ENCODE measurements around the gene ADGRB3. TPM values are rescaled to one million over a fixed set of nuclear protein-coding genes. Genes with fewer than 3 reads are reported as not detected.

Gene ADGRB3
- total RNA-seq, 1 experiment from 2014 or later: 7.7 TPM

DNA sequence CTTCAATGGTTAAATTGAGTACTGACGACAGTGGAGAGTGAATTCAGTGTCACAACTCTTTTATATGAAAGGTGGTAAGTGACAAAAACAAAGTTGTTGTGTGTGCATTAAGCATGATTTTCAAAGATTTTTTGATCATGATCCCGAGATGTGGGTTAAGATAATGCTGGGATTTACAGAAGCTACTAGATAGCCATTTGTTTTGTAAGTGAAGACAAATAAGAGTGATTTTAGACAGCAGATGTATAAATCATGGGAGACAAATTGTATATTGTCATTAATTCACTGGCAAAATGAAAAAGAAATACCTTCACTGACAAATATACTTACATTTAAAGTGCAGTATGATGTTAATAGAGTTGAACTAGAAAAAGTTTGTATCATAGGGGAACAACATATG, 6.1 kb downstream of the ADGRB3 start:
- peaks cover 72% of the 10 kb centered on the region for H3K4me1 ChIP-seq (ENCODE audit: insufficient read depth, low read length, poor library complexity, severe bottlenecking)
- BruUV-seq (replicated peaks): no TSS peak
- intact Hi-C loops (cut with micrococcal nuclease; ENCODE audit: unreplicated experiment): loop anchor here (5.0 kb wide), 1 partner anchor 66 kb away; no protein-coding TSS in a partner anchor

GRCh38 chr6:68642081-68642480, 7.0 kb downstream of the ADGRB3 start:
- BruUV-seq (replicated peaks): no TSS peak
- Histone ChIP-seq H3K4me3 (ENCODE audit: low read depth, low read length, poor library complexity, severe bottlenecking) (no peak overlapping the region), H3K4me1 (ENCODE audit: insufficient read depth, low read length, poor library complexity, severe bottlenecking) (peaks cover 68% of the 10 kb centered on the region), H3K27ac (ENCODE audit: low read depth, low read length, poor library complexity, severe bottlenecking) (no peak overlapping the region), H3K9me3 (ENCODE audit: low read depth, low read length, poor library complexity, severe bottlenecking) (no peaks in the 10 kb centered on the region), H3K27me3 (replicated peaks; ENCODE audit: insufficient read depth, low read depth, low read length, poor library complexity) (no peaks in the 10 kb centered on the region), H3K36me3 (ENCODE audit: insufficient read depth, low read length, poor library complexity, severe bottlenecking) (no peaks in the 10 kb centered on the region)
- TF ChIP-seq EZH2 (IDR thresholded peaks at IDR 0.05; ENCODE audit: borderline replicate concordance, low read depth, low read length, poor library complexity, severe bottlenecking): no peak
- TF ChIP-seq CTCF (conservative IDR thresholded peaks at IDR 0.05; ENCODE audit: low read depth, low read length): no peak
- CTCF ChIA-PET: no interaction called here
- DNase-seq (ENCODE audit: low spot score): no peak
- POLR2A ChIA-PET (ENCODE audit: low non-redundant PET): no interaction called here
- intact Hi-C loops (cut with micrococcal nuclease; ENCODE audit: unreplicated experiment): loop anchor here (5.0 kb wide), 1 partner anchor 65 kb away; no protein-coding TSS in a partner anchor

More for the DNA sequence above, 6.1 kb downstream of the ADGRB3 start:
- no peak for TF ChIP-seq CTCF (conservative IDR thresholded peaks at IDR 0.05; ENCODE audit: low read depth, low read length)
- no peak for TF ChIP-seq EZH2 (IDR thresholded peaks at IDR 0.05; ENCODE audit: borderline replicate concordance, low read depth, low read length, poor library complexity, severe bottlenecking)
- ChIA-PET CTCF (no interaction called here), POLR2A (ENCODE audit: low non-redundant PET) (no interaction called here)
- no peaks in the 10 kb centered on the region for H3K36me3 ChIP-seq (ENCODE audit: insufficient read depth, low read length, poor library complexity, severe bottlenecking)
- H3K9me3 ChIP-seq (ENCODE audit: low read depth, low read length, poor library complexity, severe bottlenecking): no peaks in the 10 kb centered on the region
- no peaks in the 10 kb centered on the region for H3K27me3 ChIP-seq (replicated peaks; ENCODE audit: insufficient read depth, low read depth, low read length, poor library complexity)
- no peak for DNase-seq (ENCODE audit: low spot score)
- peak overlapping the region; percentile 41 for H3K4me3 ChIP-seq (ENCODE audit: low read depth, low read length, poor library complexity, severe bottlenecking)
- H3K27ac ChIP-seq (ENCODE audit: low read depth, low read length, poor library complexity, severe bottlenecking): peak overlapping the region; percentile 74

DNA sequence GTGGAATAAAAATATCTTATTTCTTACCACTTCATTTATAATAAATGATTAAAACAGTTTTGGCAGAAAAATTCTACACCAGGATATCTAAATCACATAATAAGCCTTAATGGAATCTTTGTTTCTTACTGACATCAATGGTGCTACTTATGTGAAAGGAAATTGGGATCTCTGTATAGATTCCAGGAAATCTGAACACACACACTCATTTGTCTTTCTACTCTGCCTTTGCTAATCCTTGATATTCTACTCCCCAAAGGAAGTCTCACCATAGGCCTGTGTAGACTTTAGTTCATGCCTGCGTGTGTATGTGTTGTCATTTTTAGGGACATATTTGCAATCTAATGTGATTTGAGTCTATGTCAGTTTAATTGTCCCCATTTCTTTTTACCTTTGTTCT, 7.9 kb downstream of the ADGRB3 start:
- intact Hi-C loops (cut with micrococcal nuclease; ENCODE audit: unreplicated experiment): loop anchor here (5.0 kb wide), 1 partner anchor 64 kb away; no protein-coding TSS in a partner anchor
- no peak for DNase-seq (ENCODE audit: low spot score)
- no TSS peak for BruUV-seq (replicated peaks)

More for the DNA sequence above, 7.9 kb downstream of the ADGRB3 start:
- Histone ChIP-seq H3K9me3 (ENCODE audit: low read depth, low read length, poor library complexity, severe bottlenecking) (no peaks in the 10 kb centered on the region), H3K36me3 (ENCODE audit: insufficient read depth, low read length, poor library complexity, severe bottlenecking) (no peaks in the 10 kb centered on the region), H3K4me3 (ENCODE audit: low read depth, low read length, poor library complexity, severe bottlenecking) (no peak overlapping the region), H3K27ac (ENCODE audit: low read depth, low read length, poor library complexity, severe bottlenecking) (peak overlapping the region; percentile 36), H3K4me1 (ENCODE audit: insufficient read depth, low read length, poor library complexity, severe bottlenecking) (peaks cover 59% of the 10 kb centered on the region), H3K27me3 (replicated peaks; ENCODE audit: insufficient read depth, low read depth, low read length, poor library complexity) (no peaks in the 10 kb centered on the region)
- ChIA-PET CTCF (no interaction called here), POLR2A (ENCODE audit: low non-redundant PET) (no interaction called here)
- TF ChIP-seq EZH2 (IDR thresholded peaks at IDR 0.05; ENCODE audit: borderline replicate concordance, low read depth, low read length, poor library complexity, severe bottlenecking) (no peak), CTCF (conservative IDR thresholded peaks at IDR 0.05; ENCODE audit: low read depth, low read length) (no peak)

Data from A673 (cell line).